HG03108 (cell line): ENCODE data around the gene HCRTR1.
"Not testable (repeated sequence)": the region's sequence is repeated elsewhere in the genome, so short reads cannot be mapped to it uniquely, and the experiment has no call there.

Experiments
- ATAC-seq: cut with Tn5 transposase; IDR thresholded peaks from one replicate; pipeline ENCODE4 v1.9.1; 2021; ENCODE audit warnings: moderate library complexity; ENCODE audit not compliant: unreplicated experiment

Gene HCRTR1

GRCh38 chr1:31581821-31582810 is 35.4 kb upstream of the HCRTR1 start:
- ATAC-seq: no peak

GRCh38 chr1:31583082-31583994 is 34.2 kb upstream of the HCRTR1 start:
- no peak for ATAC-seq

- no peak for ATAC-seq
Measured at GRCh38 chr1:31583995-31584868, 33.3 kb upstream of the HCRTR1 start.

- ATAC-seq: no peak
Measured at GRCh38 chr1:31584869-31585735, 32.4 kb upstream of the HCRTR1 start.

- no peak for ATAC-seq
Measured at GRCh38 chr1:31585736-31586365, 31.6 kb upstream of the HCRTR1 start.

GRCh38 chr1:31586376-31587327 is 30.8 kb upstream of the HCRTR1 start:
- ATAC-seq: no peak

- not testable (repeated sequence) for ATAC-seq
Measured at GRCh38 chr1:31587328-31587699, 30.2 kb upstream of the HCRTR1 start.

GRCh38 chr1:31587720-31588423 is 29.6 kb upstream of the HCRTR1 start:
- no peak for ATAC-seq

- ATAC-seq: no peak
Measured at GRCh38 chr1:31588751-31589515, 28.6 kb upstream of the HCRTR1 start.

- no peak for ATAC-seq
Measured at GRCh38 chr1:31591425-31592093, 25.9 kb upstream of the HCRTR1 start.

GRCh38 chr1:31592132-31592531 is 25.4 kb upstream of the HCRTR1 start:
- ATAC-seq: no peak

GRCh38 chr1:31593136-31593665 is 24.3 kb upstream of the HCRTR1 start:
- no peak for ATAC-seq

GRCh38 chr1:31593770-31594632 is 23.5 kb upstream of the HCRTR1 start:
- no peak for ATAC-seq

GRCh38 chr1:31595836-31596736 is 21.4 kb upstream of the HCRTR1 start:
- ATAC-seq: no peak
